Breast epithelium (tissue), 4 donors: ENCODE data around the gene UNKL. TPM values are rescaled to one million over a fixed set of nuclear protein-coding genes. Genes with fewer than 3 reads are reported as not detected.

Source experiments
- DNase-seq, 2 donors: peaks; one replicate each; pipeline ENCODE4 v3.0.0-alpha.2; 2019; ENCODE audit warnings: low spot score in 2 of 2
- H3K27ac ChIP-seq, 2 donors: fragments of 200-600 bp; sonication (generic) in 1 of 2; one replicate each; pipeline ENCODE4 v1.5.1; 2016 to 2019; ENCODE audit warnings: mild to moderate bottlenecking in 1 of 2
- H3K27me3 ChIP-seq, 2 donors: fragments of 200-600 bp; sonication (generic) in 1 of 2; one replicate each; pipeline versions ENCODE4 v1.5.1 to v1.6.0; 2017 to 2019; ENCODE audit warnings: control low read depth in 1 of 2, mild to moderate bottlenecking in 1 of 2
- H3K36me3 ChIP-seq: fragments of 200-600 bp; one replicate; pipeline ENCODE4 v1.5.1; 2019
- H3K4me1 ChIP-seq, 2 donors: fragments of 200-600 bp; sonication (generic); one replicate each; pipeline ENCODE4 v1.5.1; 2016 to 2019; ENCODE audit warnings: control low read depth in 1 of 2
- H3K4me3 ChIP-seq, 3 donors: fragments of 200-600 bp; sonication (generic); 1 replicate in 2 of 3; 2 replicates in 1 of 3; pipeline ENCODE4 v1.5.1; 2016 to 2019; ENCODE audit warnings: mild to moderate bottlenecking in 3 of 3, moderate library complexity in 2 of 3
- H3K9me3 ChIP-seq, 2 donors: fragments of 200-600 bp; sonication (generic) in 1 of 2; one replicate each; pipeline ENCODE4 v1.5.1; 2016 to 2019; ENCODE audit warnings: control low read depth in 1 of 2
- CTCF ChIP-seq, 3 donors: fragments of 450-650 bp; IDR thresholded peaks; one replicate each; pipeline ENCODE4 v1.5.1; 2016 to 2017; ENCODE audit warnings: antibody characterized with exemption in 3 of 3, mild to moderate bottlenecking in 3 of 3, moderate library complexity in 3 of 3
- POLR2A ChIP-seq: fragments of 450-650 bp; IDR thresholded peaks from one replicate; pipeline ENCODE4 v1.6.1; 2016; ENCODE audit warnings: antibody characterized with exemption, mild to moderate bottlenecking, moderate library complexity
- POLR2AphosphoS5 ChIP-seq, 3 donors: sonication (generic); formaldehyde crosslinking; IDR thresholded peaks; one replicate each; pipeline ENCODE4 v1.6.1; 2017; ENCODE audit warnings: antibody characterized with exemption in 3 of 3
- intact Hi-C: fragments of 100-400 bp; cut with DNase I; formaldehyde crosslinking; loops from one replicate; pipeline ENCODE4 v1.15.1; 2023; ENCODE audit warnings: low total_unique reads
- total RNA-seq, 3 donors: library from RNA; depleted of rRNA; stranded (reverse); fragments of >200 nt; gene quantifications; one replicate each; pipeline ENCODE4 v1.1.0, GENCODE V29; 2016

The UNKL gene
- total RNA-seq, 3 donors from 2014 or later: 18.6 to 28.5 (median 27.5) TPM

DNA sequence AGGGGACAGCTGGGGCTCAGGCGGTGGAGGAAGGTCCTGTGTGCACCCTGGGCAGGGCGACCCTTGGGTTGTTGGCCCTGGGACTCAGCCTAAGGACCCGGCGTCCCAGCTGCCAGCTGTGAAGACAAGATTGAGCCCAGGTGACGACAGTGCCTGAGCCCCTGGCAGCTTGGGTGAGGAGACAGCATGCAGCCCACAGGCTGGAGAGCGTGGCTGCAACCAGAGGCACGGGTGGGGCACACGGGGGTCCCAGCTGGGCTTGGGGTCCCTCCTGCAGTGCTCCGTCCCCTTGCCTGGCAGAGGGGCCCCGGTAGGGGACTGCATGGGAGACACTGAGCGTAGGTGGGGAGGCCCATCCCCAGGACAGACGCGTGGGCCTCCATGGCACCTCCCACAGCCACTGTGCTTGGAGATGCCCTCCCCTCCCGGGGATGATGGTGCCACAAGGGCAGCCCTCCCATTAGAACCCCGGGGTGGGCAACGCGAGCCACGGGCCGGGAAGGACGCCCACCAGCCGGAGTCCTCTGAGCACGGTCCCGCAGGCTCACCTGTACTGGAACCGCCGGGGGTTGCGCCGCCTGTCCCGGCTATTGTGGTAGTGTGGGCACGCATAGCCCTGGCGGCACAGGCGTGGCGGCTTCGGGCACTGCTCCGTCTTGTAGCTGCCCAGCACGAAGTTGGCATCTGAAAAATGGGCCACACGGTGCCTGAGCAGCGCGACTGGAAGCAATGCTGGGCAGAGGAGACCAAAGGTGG lies 15.5 kb downstream of the UNKL start:
- Histone ChIP-seq H3K9me3 (no peaks in the 10 kb centered on the region), H3K27ac (no peak overlapping the region), H3K4me1 (no peaks in the 10 kb centered on the region), H3K27me3 (no peaks in the 10 kb centered on the region), H3K36me3 (no peaks in the 10 kb centered on the region), H3K4me3 (no peak overlapping the region)
- intact Hi-C loops: no loop called here
- TF ChIP-seq POLR2AphosphoS5 (IDR thresholded peaks at IDR 0.05) (no peak), CTCF (IDR thresholded peaks at IDR 0.05) (no peak), POLR2A (no peak)
- DNase-seq: no peak

GRCh38 chr16:1398351-1398750 lies 16.2 kb downstream of the UNKL start:
- no peak for DNase-seq
- TF ChIP-seq POLR2AphosphoS5 (IDR thresholded peaks at IDR 0.05) (no peak), POLR2A (no peak), CTCF (IDR thresholded peaks at IDR 0.05) (no peak)
- intact Hi-C loops: no loop called here
- no peaks in the 10 kb centered on the region for H3K9me3 ChIP-seq
- no peak overlapping the region for H3K27ac ChIP-seq
- H3K27me3 ChIP-seq: no peaks in the 10 kb centered on the region
- H3K4me3 ChIP-seq: no peak overlapping the region
- H3K4me1 ChIP-seq: no peaks in the 10 kb centered on the region
- no peaks in the 10 kb centered on the region for H3K36me3 ChIP-seq

- no peak for TF ChIP-seq POLR2AphosphoS5 (IDR thresholded peaks at IDR 0.05)
- TF ChIP-seq CTCF (IDR thresholded peaks at IDR 0.05): no peak
- no peak for TF ChIP-seq POLR2A
- intact Hi-C loops: no loop called here
- no peaks in the 10 kb centered on the region for H3K4me1 ChIP-seq
- H3K36me3 ChIP-seq: no peaks in the 10 kb centered on the region
- no peak overlapping the region for H3K4me3 ChIP-seq
- no peak for DNase-seq
- no peaks in the 10 kb centered on the region for H3K9me3 ChIP-seq
- H3K27me3 ChIP-seq: no peaks in the 10 kb centered on the region
- no peak overlapping the region for H3K27ac ChIP-seq
Measured at GRCh38 chr16:1397779-1398178, 16.7 kb downstream of the UNKL start.

- Histone ChIP-seq H3K27me3 (no peaks in the 10 kb centered on the region), H3K36me3 (no peaks in the 10 kb centered on the region), H3K27ac (no peak overlapping the region), H3K4me1 (no peaks in the 10 kb centered on the region), H3K9me3 (no peaks in the 10 kb centered on the region), H3K4me3 (no peak overlapping the region)
- no peak for TF ChIP-seq CTCF (IDR thresholded peaks at IDR 0.05)
- no peak for TF ChIP-seq POLR2A
- TF ChIP-seq POLR2AphosphoS5 (IDR thresholded peaks at IDR 0.05): no peak
- no peak for DNase-seq
- intact Hi-C loops: no loop called here
Measured at GRCh38 chr16:1395444-1396031, 19.0 kb downstream of the UNKL start.

DNA sequence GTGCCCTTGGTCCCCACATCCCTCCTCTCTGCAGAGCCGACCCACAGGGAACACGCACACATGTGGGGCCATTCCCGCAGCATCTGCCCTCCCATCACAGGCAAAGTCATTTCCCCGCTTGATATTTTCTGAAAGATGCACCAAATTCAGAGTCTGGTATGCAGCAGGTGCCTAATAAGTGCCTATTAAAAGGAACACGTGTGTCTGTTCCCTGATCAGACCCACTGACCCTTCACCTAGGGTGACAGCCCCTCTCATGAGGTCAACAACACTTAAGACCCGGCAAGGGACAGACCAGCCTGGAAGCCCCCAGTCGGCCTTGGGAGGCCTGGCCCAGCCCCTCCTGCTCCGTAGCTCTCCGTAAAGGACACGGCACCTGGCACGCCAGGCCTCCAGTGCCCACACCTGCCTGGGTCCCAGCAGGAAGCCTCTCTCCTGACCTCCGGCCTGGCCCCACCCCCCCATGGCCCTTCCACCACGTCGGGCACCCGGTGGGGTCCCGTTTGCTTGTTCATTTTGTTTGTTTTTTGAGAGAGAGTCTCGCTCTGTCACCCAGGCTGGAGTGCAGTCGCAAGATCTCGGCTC lies 20.0 kb downstream of the UNKL start:
- H3K27me3 ChIP-seq: no peaks in the 10 kb centered on the region
- H3K36me3 ChIP-seq: no peaks in the 10 kb centered on the region
- H3K4me3 ChIP-seq: no peak overlapping the region
- no peak for TF ChIP-seq POLR2AphosphoS5 (IDR thresholded peaks at IDR 0.05)
- TF ChIP-seq POLR2A: no peak
- TF ChIP-seq CTCF (IDR thresholded peaks at IDR 0.05): no peak
- H3K27ac ChIP-seq: no peak overlapping the region
- intact Hi-C loops: no loop called here
- no peak for DNase-seq
- H3K4me1 ChIP-seq: no peaks in the 10 kb centered on the region
- H3K9me3 ChIP-seq: no peaks in the 10 kb centered on the region
